Measurements from ENCODE around the gene SEMA3F. TPM values are rescaled to one million over a fixed set of nuclear protein-coding genes. Genes with fewer than 3 reads are reported as not detected.

SEMA3F gene
- total and polyA plus RNA-seq, 10 of the 15 experiments (the other 5 are each of a cell fraction or from before 2014, with no cell fraction given): 0.08 to 0.28 (median 0.12) TPM; not detected in 6

- intact Hi-C loops (cut with micrococcal nuclease; ENCODE audit: unreplicated experiment): loop anchor here (1.0 to 5.0 kb wide), 2 partner anchors 56 to 101 kb away; partner anchors contain the start of gene IFRD2
- H3K4me2 ChIP-seq (ENCODE audit: control insufficient read depth, insufficient read depth): peak overlapping the region; percentile 65
These were observed 81.5 kb downstream of the SEMA3F start for GRCh38 chr3:50236484-50237132.

More at GRCh38 chr3:50236484-50237132, 81.5 kb downstream of the SEMA3F start:
- ATAC-seq: no peak
- Histone ChIP-seq H4K20me1 (ENCODE audit: control insufficient read depth, insufficient read depth) (peaks cover 7% of the 10 kb centered on the region; the same call in 1 of the 2 replicates), H3K27ac (ENCODE audit: control insufficient read depth, insufficient read depth) (peak overlapping the region; percentile 91), H3K4me1 (ENCODE audit: control insufficient read depth, insufficient read depth, low read length) (peaks cover 21% of the 10 kb centered on the region), H2AFZ (ENCODE audit: control insufficient read depth, low read depth, low read length) (no peak overlapping the region; the same call in 1 of the 2 replicates), H3K9ac (ENCODE audit: control insufficient read depth, insufficient read depth, low read length) (peak overlapping the region; percentile 90), H3K4me3 (peak overlapping the region; percentile 100), H3K27me3 (replicated peaks in 1 of 2; ENCODE audit: control insufficient read depth in 2 of 2, insufficient read depth in 2 of 2, low read length in 1 of 2) (no peaks in the 10 kb centered on the region), H3K36me3 (ENCODE audit: control insufficient read depth in 2 of 2, insufficient read depth in 2 of 2, low read length in 1 of 2) (no peaks in the 10 kb centered on the region; a peak in 2 of 4 replicates), H3K79me2 (ENCODE audit: control insufficient read depth, insufficient read depth, low read length) (peaks cover 54% of the 10 kb centered on the region), H3K9me3 (replicated peaks; ENCODE audit: control insufficient read depth, insufficient read depth, low read length) (no peaks in the 10 kb centered on the region)
- BruUV-seq (replicated peaks): TSS peak; percentile 52
- FAIRE-seq: no peak
- RAD21 ChIA-PET (ENCODE audit: unreplicated experiment): interaction anchor here (0.8 to 2.4 kb wide), 2 partner anchors 10 to 56 kb away, joined by 3 to 19 read pairs; no protein-coding TSS in a partner anchor
- SMC1A ChIA-PET (ENCODE audit: uncharacterized antibody, unreplicated experiment): interaction anchor here (1.2 kb wide), 1 partner anchor 100 kb away, joined by 4 read pairs; no protein-coding TSS in a partner anchor
- POLR2A ChIA-PET: interaction anchor here (0.9 to 4.0 kb wide), 6 partner anchors 8 to 354 kb away, joined by 3 to 38 read pairs (median 12); no protein-coding TSS in a partner anchor
- TF ChIP-seq NKRF (conservative IDR thresholded peaks at IDR 0.05) (0 out of 2 replicates have a peak, but pooled peaks have one; percentile 41), WRNIP1 (IDR thresholded peaks at IDR 0.05; ENCODE audit: borderline replicate concordance, low read depth, low read length) (0 out of 2 replicates have a peak, but pooled peaks have one; percentile 52), CHD1 (IDR thresholded peaks at IDR 0.05; ENCODE audit: low read depth, low read length) (no peak), SIX5 (IDR thresholded peaks at IDR 0.05; ENCODE audit: low read depth, low read length, severe bottlenecking) (no peak), DPF2 (IDR thresholded peaks at IDR 0.05) (0 out of 2 replicates have a peak, but pooled peaks have one; percentile 16), NFYA (IDR thresholded peaks at IDR 0.05; ENCODE audit: borderline replicate concordance, low read depth, low read length) (no peak), SUPT20H (IDR thresholded peaks at IDR 0.05; ENCODE audit: borderline replicate concordance, control insufficient read depth, low read depth, low read length) (no peak), SKIL (IDR thresholded peaks at IDR 0.05; ENCODE audit: low read depth, poor library complexity, severe bottlenecking) (no peak), ATF7 (IDR thresholded peaks at IDR 0.05; ENCODE audit: low read depth) (no peak), SMARCA5 (IDR thresholded peaks at IDR 0.05) (0 out of 2 replicates have a peak, but pooled peaks have one; percentile 7)
- no peak for DNase-seq (ENCODE audit: low read depth, low spot score)
- in situ Hi-C loops (cut with MboI): no loop called here
- CTCF ChIA-PET: interaction anchor here (1.8 to 3.9 kb wide), 3 partner anchors 10 to 24 kb away, joined by 7 to 27 read pairs (median 19); no protein-coding TSS in a partner anchor
- WGBS (ENCODE audit: insufficient coverage, insufficient replicate concordance, low lambda C conversion rate, missing lambda C conversion rate): 0% methylated on average over 13 of the region's 13 CpGs
